Activated CD4-positive, alpha-beta T cell treated with anti-CD3 and anti-CD28 coated beads, Interleukin-2, amount 10 ng/mL, durations not matched to agents 24 days and 14 days (primary cell): ENCODE results near the gene DLGAP1. TPM values are rescaled to one million over a fixed set of nuclear protein-coding genes. Genes with fewer than 3 reads are reported as not detected.

ENCODE experiments used
- DNase-seq: peaks from one replicate; pipeline ENCODE4 v3.0.0; 2022
- H3K27ac Mint-ChIP-seq: one replicate; pipeline ENCODE4 v1.8.0; 2022; ENCODE audit warnings: mild to moderate bottlenecking, mixed read lengths
- H3K27me3 Mint-ChIP-seq: one replicate; pipeline ENCODE4 v1.8.0; 2022; ENCODE audit warnings: mixed read lengths
- H3K36me3 Mint-ChIP-seq: one replicate; pipeline ENCODE4 v1.8.0; 2022; ENCODE audit warnings: low read depth, mild to moderate bottlenecking, mixed read lengths
- H3K4me1 Mint-ChIP-seq: one replicate; pipeline ENCODE4 v1.8.0; 2021; ENCODE audit warnings: mixed read lengths
- H3K4me3 Mint-ChIP-seq: one replicate; pipeline ENCODE4 v1.8.0; 2022; ENCODE audit warnings: mild to moderate bottlenecking, moderate library complexity, mixed read lengths
- H3K9me3 Mint-ChIP-seq: one replicate; pipeline ENCODE4 v1.8.0; 2021; ENCODE audit warnings: mixed read lengths
- intact Hi-C: fragments of 100-400 bp; cut with micrococcal nuclease; formaldehyde crosslinking; loops from one replicate; pipeline ENCODE4 v1.15.1; 2023
- total RNA-seq: library from RNA; stranded (reverse); gene quantifications from 2 replicates; pipeline ENCODE4 v1.2.3, GENCODE V29; 2022

Gene DLGAP1
- total RNA-seq, 1 donor from 2014 or later = 1.5 TPM

GRCh38 chr18:3747176-3747973, 707.7 kb downstream of the DLGAP1 start:
- H3K27ac Mint-ChIP-seq = no peak overlapping the region
- no peak overlapping the region for H3K4me3 Mint-ChIP-seq
- no peak for DNase-seq
- H3K27me3 Mint-ChIP-seq = peaks cover 2% of the 10 kb centered on the region
- H3K4me1 Mint-ChIP-seq = no peaks in the 10 kb centered on the region
- H3K9me3 Mint-ChIP-seq = no peaks in the 10 kb centered on the region
- no peaks in the 10 kb centered on the region for H3K36me3 Mint-ChIP-seq
- intact Hi-C loops = no loop called here

- no peak for DNase-seq
- intact Hi-C loops = no loop called here
- Mint-ChIP-seq H3K27ac (no peak overlapping the region), H3K9me3 (peaks cover 10% of the 10 kb centered on the region), H3K4me3 (no peak overlapping the region), H3K4me1 (no peaks in the 10 kb centered on the region), H3K36me3 (no peaks in the 10 kb centered on the region), H3K27me3 (peaks cover 2% of the 10 kb centered on the region)
Observed at GRCh38 chr18:3742541-3742940, 712.6 kb downstream of the DLGAP1 start.

- no peak for DNase-seq
- Mint-ChIP-seq H3K9me3 (peaks cover 10% of the 10 kb centered on the region), H3K36me3 (no peaks in the 10 kb centered on the region), H3K4me1 (no peaks in the 10 kb centered on the region), H3K4me3 (no peak overlapping the region), H3K27me3 (peaks cover 2% of the 10 kb centered on the region), H3K27ac (peak overlapping the region; percentile 1)
- intact Hi-C loops = no loop called here
Observed at GRCh38 chr18:3741333-3741732, 713.8 kb downstream of the DLGAP1 start.

- Mint-ChIP-seq H3K9me3 (no peaks in the 10 kb centered on the region), H3K4me3 (no peak overlapping the region), H3K4me1 (no peaks in the 10 kb centered on the region), H3K27ac (no peak overlapping the region), H3K36me3 (no peaks in the 10 kb centered on the region), H3K27me3 (peaks cover 17% of the 10 kb centered on the region)
- intact Hi-C loops = no loop called here
- no peak for DNase-seq
Observed at GRCh38 chr18:3728704-3729437, 726.2 kb downstream of the DLGAP1 start.

GRCh38 chr18:3727274-3727673, 727.8 kb downstream of the DLGAP1 start:
- Mint-ChIP-seq H3K4me1 (no peaks in the 10 kb centered on the region), H3K27me3 (peaks cover 22% of the 10 kb centered on the region), H3K9me3 (no peaks in the 10 kb centered on the region), H3K4me3 (no peak overlapping the region), H3K27ac (no peak overlapping the region), H3K36me3 (no peaks in the 10 kb centered on the region)
- DNase-seq = no peak
- intact Hi-C loops = no loop called here

- Mint-ChIP-seq H3K27ac (no peak overlapping the region), H3K4me1 (no peaks in the 10 kb centered on the region), H3K9me3 (no peaks in the 10 kb centered on the region), H3K27me3 (peaks cover 23% of the 10 kb centered on the region), H3K4me3 (no peak overlapping the region), H3K36me3 (no peaks in the 10 kb centered on the region)
- intact Hi-C loops = no loop called here
- DNase-seq = no peak
Observed at GRCh38 chr18:3726238-3726951, 728.7 kb downstream of the DLGAP1 start.

GRCh38 chr18:3725115-3725514, 730.0 kb downstream of the DLGAP1 start:
- Mint-ChIP-seq H3K9me3 (no peaks in the 10 kb centered on the region), H3K4me1 (no peaks in the 10 kb centered on the region), H3K4me3 (no peak overlapping the region), H3K36me3 (no peaks in the 10 kb centered on the region), H3K27ac (no peak overlapping the region), H3K27me3 (peaks cover 28% of the 10 kb centered on the region)
- no peak for DNase-seq
- intact Hi-C loops = no loop called here

GRCh38 chr18:3723554-3723953, 731.6 kb downstream of the DLGAP1 start:
- peaks cover 28% of the 10 kb centered on the region for H3K27me3 Mint-ChIP-seq
- H3K36me3 Mint-ChIP-seq = no peaks in the 10 kb centered on the region
- no peaks in the 10 kb centered on the region for H3K4me1 Mint-ChIP-seq
- H3K27ac Mint-ChIP-seq = no peak overlapping the region
- no peaks in the 10 kb centered on the region for H3K9me3 Mint-ChIP-seq
- H3K4me3 Mint-ChIP-seq = no peak overlapping the region
- intact Hi-C loops = no loop called here
- DNase-seq = no peak

GRCh38 chr18:3722649-3723433, 732.3 kb downstream of the DLGAP1 start:
- intact Hi-C loops = no loop called here
- Mint-ChIP-seq H3K36me3 (no peaks in the 10 kb centered on the region), H3K27ac (no peak overlapping the region), H3K4me1 (no peaks in the 10 kb centered on the region), H3K9me3 (no peaks in the 10 kb centered on the region), H3K4me3 (no peak overlapping the region), H3K27me3 (peaks cover 30% of the 10 kb centered on the region)
- no peak for DNase-seq

GRCh38 chr18:3721771-3722648, 733.1 kb downstream of the DLGAP1 start:
- Mint-ChIP-seq H3K9me3 (no peaks in the 10 kb centered on the region), H3K36me3 (no peaks in the 10 kb centered on the region), H3K27ac (no peak overlapping the region), H3K4me1 (no peaks in the 10 kb centered on the region), H3K4me3 (no peak overlapping the region), H3K27me3 (peaks cover 26% of the 10 kb centered on the region)
- intact Hi-C loops = no loop called here
- DNase-seq = no peak

GRCh38 chr18:3720818-3721545, 734.1 kb downstream of the DLGAP1 start:
- H3K27ac Mint-ChIP-seq = no peak overlapping the region

GRCh38 chr18:3720159-3720558, 734.9 kb downstream of the DLGAP1 start:
- no peak for DNase-seq
- Mint-ChIP-seq H3K4me1 (no peaks in the 10 kb centered on the region), H3K27me3 (peaks cover 18% of the 10 kb centered on the region), H3K36me3 (no peaks in the 10 kb centered on the region), H3K27ac (no peak overlapping the region), H3K4me3 (no peak overlapping the region), H3K9me3 (no peaks in the 10 kb centered on the region)
- intact Hi-C loops = no loop called here

More at GRCh38 chr18:3720818-3721545, 734.1 kb downstream of the DLGAP1 start:
- no peak overlapping the region for H3K4me3 Mint-ChIP-seq
- DNase-seq = no peak
- intact Hi-C loops = no loop called here
- H3K4me1 Mint-ChIP-seq = no peaks in the 10 kb centered on the region
- no peaks in the 10 kb centered on the region for H3K9me3 Mint-ChIP-seq
- H3K36me3 Mint-ChIP-seq = no peaks in the 10 kb centered on the region
- H3K27me3 Mint-ChIP-seq = peaks cover 21% of the 10 kb centered on the region
